Measurements from ENCODE around the gene GCC1.
A peak's percentile ranks its signal among the peaks of the same experiment; 100 is the strongest.
"Not testable (repeated sequence)": the region's sequence is repeated elsewhere in the genome, so short reads cannot be mapped to it uniquely, and the experiment has no call there.

GCC1 gene

GRCh38 chr7:127588697-127589482, 3.5 kb upstream of the GCC1 start:
- DNase-seq (ENCODE audit: low spot score): no peak

GRCh38 chr7:127588019-127588696, 2.8 kb upstream of the GCC1 start, which contains the start of gene ARF5:
TSS of gene ARF5 (plus strand) at chr7:127588411. CDS start at chr7:127588499, 88 bp downstream.
- peak; percentile 93 for DNase-seq (ENCODE audit: low spot score)

DNA sequence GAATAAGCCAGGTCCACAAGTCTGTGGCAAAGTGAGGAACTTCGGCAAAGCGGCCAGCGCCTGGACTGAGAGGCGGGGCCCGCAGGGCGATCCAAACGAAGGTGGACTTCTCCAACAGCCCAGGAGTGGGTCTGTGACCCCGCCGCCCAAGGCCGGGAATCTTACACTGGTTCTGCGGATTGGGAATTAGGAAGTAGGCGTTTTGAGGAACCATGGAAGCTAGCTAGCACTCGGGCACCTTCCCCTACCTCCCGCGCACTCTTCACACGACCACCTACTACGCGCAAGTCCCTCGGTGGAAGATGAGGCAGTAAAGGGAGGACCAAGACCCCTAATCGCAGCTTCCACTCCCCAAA, 2.2 kb upstream of the GCC1 start:
- DNase-seq (ENCODE audit: low spot score): no peak

- DNase-seq (ENCODE audit: low spot score): no peak
Observed at GRCh38 chr7:127586346-127586745, 950 bp upstream of the GCC1 start.

DNA sequence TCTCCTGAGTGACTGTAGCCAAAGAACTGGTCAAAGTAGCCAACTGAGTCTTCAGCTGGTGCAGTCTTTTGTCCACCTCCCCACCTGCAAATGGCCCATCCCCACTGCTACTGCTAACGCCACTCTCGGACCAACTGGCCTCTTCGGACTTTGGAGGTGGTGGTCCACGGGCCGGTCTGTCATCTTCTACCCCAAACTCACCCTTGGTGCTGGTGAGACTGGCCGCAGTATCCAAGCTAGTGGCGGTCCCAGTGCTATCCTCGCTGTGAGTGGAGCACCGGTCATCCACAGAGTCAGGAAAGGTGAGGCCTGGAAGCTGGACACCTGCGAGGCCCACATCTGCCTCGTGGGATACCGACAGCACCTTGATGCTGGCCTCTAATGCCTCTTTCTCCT, 750 bp downstream of the GCC1 start:
- no peak for DNase-seq (ENCODE audit: low spot score)

GRCh38 chr7:127582361-127582760, 3.0 kb downstream of the GCC1 start:
- DNase-seq (ENCODE audit: low spot score): no peak

- no peak for DNase-seq (ENCODE audit: low spot score)
Observed at GRCh38 chr7:127581716-127582115, 3.7 kb downstream of the GCC1 start.

GRCh38 chr7:127580612-127581011, 4.8 kb downstream of the GCC1 start:
- no peak for DNase-seq (ENCODE audit: low spot score)

GRCh38 chr7:127578711-127579275, 6.6 kb downstream of the GCC1 start:
- DNase-seq (ENCODE audit: low spot score): no peak

DNA sequence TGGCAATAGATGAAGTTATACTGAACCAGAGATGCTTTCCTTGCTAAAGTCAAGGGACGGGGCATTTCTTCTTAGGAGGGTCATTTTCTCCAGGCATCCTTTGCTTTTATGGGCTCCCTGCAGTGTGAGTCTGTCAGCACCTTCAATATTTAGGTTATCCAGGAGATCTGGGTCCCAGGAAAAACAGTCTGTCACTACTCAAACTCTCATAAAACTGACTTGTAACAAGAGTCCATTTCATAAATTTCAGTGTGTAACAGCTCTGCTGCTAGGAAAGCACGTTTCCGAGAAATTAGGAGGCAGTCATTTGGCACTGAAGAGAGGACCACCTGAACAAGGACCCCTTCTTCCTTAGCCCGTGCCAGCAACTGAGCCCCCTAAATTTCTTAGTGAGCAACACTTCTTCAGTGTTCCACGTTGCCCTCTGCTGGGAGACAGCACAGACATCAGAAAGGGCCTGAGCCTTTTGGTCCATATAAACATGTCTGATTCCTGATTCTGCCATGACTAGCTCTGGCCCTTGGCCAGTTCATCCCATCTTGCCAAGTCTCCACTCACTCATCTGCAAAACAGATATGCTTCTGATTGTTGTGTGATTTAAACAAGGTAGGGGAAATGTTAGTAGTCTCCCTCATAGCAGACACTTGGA, 7.2 kb downstream of the GCC1 start:
- DNase-seq (ENCODE audit: low spot score): no peak

- no peak for DNase-seq (ENCODE audit: low spot score)
Observed at GRCh38 chr7:127571741-127572505, 13.5 kb downstream of the GCC1 start.

GRCh38 chr7:127568034-127568433, 17.4 kb downstream of the GCC1 start:
- DNase-seq (ENCODE audit: low spot score): not testable (repeated sequence)

DNA sequence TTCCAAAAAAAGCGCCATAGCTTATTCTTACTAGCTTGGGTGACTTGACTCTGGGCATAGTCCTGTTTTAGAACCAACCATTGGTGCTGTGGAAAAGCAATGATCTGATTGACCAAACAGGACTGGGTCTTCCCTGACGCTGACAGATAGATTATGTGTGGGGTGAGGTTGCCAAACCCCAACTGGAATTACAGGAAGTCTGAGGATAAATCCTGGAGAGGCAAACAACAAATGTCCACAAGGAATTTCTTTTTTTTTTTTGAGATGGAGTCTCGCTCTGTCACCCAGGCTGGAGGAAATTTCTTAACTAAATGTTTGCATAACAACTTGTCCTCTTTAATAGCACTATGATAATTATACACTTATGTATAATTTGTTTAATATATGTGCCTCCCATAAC, 19.2 kb downstream of the GCC1 start:
- DNase-seq (ENCODE audit: low spot score): no peak

- no peak for DNase-seq (ENCODE audit: low spot score)
Observed at GRCh38 chr7:127557803-127558202, 27.6 kb downstream of the GCC1 start.

DNA sequence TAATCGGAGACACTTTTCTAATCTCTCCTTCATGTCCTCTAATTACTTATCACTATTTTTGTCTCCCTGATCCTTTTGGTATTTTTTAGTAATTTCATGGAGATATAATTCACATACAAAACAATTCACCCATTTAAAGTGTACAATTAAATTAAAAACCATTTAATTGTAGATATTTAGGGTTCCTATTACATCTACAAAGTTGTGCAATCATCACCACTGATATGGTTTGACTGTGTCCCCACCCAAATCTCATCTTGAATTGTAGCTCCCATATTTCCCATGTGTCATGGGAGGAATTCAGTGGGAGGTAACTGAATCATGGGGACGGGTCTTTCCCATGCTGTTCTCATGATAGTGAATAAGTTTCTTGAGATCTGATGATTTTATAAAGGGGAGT, 29.0 kb downstream of the GCC1 start:
- no peak for DNase-seq (ENCODE audit: low spot score)

GRCh38 chr7:127551941-127552340, 33.5 kb downstream of the GCC1 start:
- no peak for DNase-seq (ENCODE audit: low spot score)

- no peak for DNase-seq (ENCODE audit: low spot score)
Observed at GRCh38 chr7:127550247-127550646, 35.1 kb downstream of the GCC1 start.

DNA sequence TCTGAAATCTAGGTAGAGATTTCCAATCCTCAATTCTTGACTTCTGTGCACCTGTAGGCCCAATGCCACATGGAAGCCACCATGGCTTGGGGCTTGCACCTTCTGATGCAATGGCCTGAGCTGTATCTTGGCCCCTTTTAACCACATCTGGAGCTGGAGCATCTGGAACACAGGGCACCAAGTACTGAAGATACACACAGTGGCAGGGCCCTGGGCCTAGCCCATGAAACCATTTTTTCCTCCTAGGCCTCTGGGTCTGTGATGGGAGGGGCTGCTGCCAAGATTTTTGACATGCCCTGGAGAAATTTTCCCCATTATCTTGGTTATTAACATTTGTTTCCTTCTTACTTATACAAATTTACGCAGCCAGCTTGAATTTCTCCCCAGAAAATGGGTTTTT, 39.1 kb downstream of the GCC1 start:
- DNase-seq (ENCODE audit: low spot score): no peak

GRCh38 chr7:127541548-127541947, 43.8 kb downstream of the GCC1 start:
- no peak for DNase-seq (ENCODE audit: low spot score)

DNA sequence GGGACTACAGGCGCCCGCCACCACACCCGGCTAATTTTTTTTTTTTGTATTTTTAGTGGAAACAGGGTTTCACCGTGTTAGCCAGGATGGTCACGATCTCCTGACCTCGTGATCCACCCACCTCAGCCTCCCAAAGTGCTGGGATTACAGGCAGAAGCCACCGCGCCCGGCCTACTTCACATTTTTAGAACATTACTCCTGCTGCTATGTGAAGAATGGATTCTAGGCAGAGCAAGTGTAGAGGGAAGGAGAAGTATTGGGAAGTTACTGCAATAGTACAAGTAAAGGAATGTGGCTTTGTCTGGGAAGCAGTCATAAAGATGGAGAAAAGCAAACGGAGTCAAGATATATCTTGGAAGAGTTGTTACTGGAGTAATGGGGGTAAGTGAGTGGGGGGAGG, 44.9 kb downstream of the GCC1 start:
- not testable (repeated sequence) for DNase-seq (ENCODE audit: low spot score)

GRCh38 chr7:127539116-127539515, 46.3 kb downstream of the GCC1 start:
- no peak for DNase-seq (ENCODE audit: low spot score)

GRCh38 chr7:127536741-127537140, 48.7 kb downstream of the GCC1 start:
- DNase-seq (ENCODE audit: low spot score): no peak
